Right lung (tissue), 5 donors: ENCODE results near the gene APPL2. TPM values are rescaled to one million over a fixed set of nuclear protein-coding genes. Genes with fewer than 3 reads are reported as not detected.
A peak's percentile ranks its signal among the peaks of the same experiment; 100 is the strongest.
"Not testable (repeated sequence)": the region's sequence is repeated elsewhere in the genome, so short reads cannot be mapped to it uniquely, and the experiment has no call there.

Source experiments
- DNase-seq, 2 donors: peaks; one replicate each; pipeline ENCODE4 v3.0.0-alpha.2; 2013
- polyA plus RNA-seq, 5 donors: library from polyadenylated mRNA; unstranded; fragments of 120-200 nt; gene quantifications; one replicate each; pipeline versions ENCODE4 v1.2.1 to v1.2.3, GENCODE V29; 2013; ENCODE audit warnings: inconsistent platforms in 1 of 5, low replicate concordance in 1 of 5; ENCODE audit not compliant: insufficient read length in 5 of 5, insufficient read depth in 1 of 5

The APPL2 gene
- polyA plus RNA-seq, 5 donors = 55.6 to 90.7 (median 84.7) TPM

- no peak for DNase-seq
Observed at GRCh38 chr12:105257321-105257728, 21.4 kb upstream of the APPL2 start.

- no peak for DNase-seq
Observed at GRCh38 chr12:105256921-105257320, 20.9 kb upstream of the APPL2 start.

- DNase-seq = not testable (repeated sequence)
Observed at GRCh38 chr12:105256431-105256830, 20.5 kb upstream of the APPL2 start.

GRCh38 chr12:105256011-105256410 lies 20.0 kb upstream of the APPL2 start:
- DNase-seq = no peak

- no peak for DNase-seq
Observed at GRCh38 chr12:105253866-105254513, 18.0 kb upstream of the APPL2 start.

GRCh38 chr12:105252901-105253300 lies 16.9 kb upstream of the APPL2 start:
- DNase-seq = no peak

- DNase-seq = not testable (repeated sequence)
Observed at GRCh38 chr12:105245776-105246427, 9.9 kb upstream of the APPL2 start.

- DNase-seq = no peak
Observed at GRCh38 chr12:105245291-105245690, 9.3 kb upstream of the APPL2 start.

- DNase-seq = no peak
Observed at GRCh38 chr12:105240228-105240627, 4.3 kb upstream of the APPL2 start.

- DNase-seq = no peak
Observed at GRCh38 chr12:105239304-105239703, 3.3 kb upstream of the APPL2 start.

- DNase-seq = no peak
Observed at GRCh38 chr12:105237666-105238065, 1.7 kb upstream of the APPL2 start.

GRCh38 chr12:105235281-105235731 lies 668 bp downstream of the APPL2 start:
- DNase-seq = no peak

GRCh38 chr12:105234197-105234596 lies 1.8 kb downstream of the APPL2 start:
- no peak for DNase-seq

GRCh38 chr12:105233041-105233905 lies 2.7 kb downstream of the APPL2 start:
- DNase-seq = no peak

- no peak for DNase-seq
Observed at GRCh38 chr12:105231396-105231795, 4.6 kb downstream of the APPL2 start.

- DNase-seq = no peak
Observed at GRCh38 chr12:105229371-105229770, 6.6 kb downstream of the APPL2 start.

- no peak for DNase-seq
Observed at GRCh38 chr12:105228966-105229365, 7.0 kb downstream of the APPL2 start.

GRCh38 chr12:105228494-105228893 lies 7.5 kb downstream of the APPL2 start:
- DNase-seq = no peak

GRCh38 chr12:105227879-105228278 lies 8.1 kb downstream of the APPL2 start:
- no peak for DNase-seq

GRCh38 chr12:105226219-105226618 lies 9.8 kb downstream of the APPL2 start:
- peak; percentile 29 to 41 for DNase-seq

- no peak for DNase-seq
Observed at GRCh38 chr12:105225505-105226015, 10.4 kb downstream of the APPL2 start.

- no peak for DNase-seq
Observed at GRCh38 chr12:105224399-105224798, 11.6 kb downstream of the APPL2 start.
